Thoracic aorta (tissue), 2 donors: ENCODE measurements around the gene ABHD3. TPM values are rescaled to one million over a fixed set of nuclear protein-coding genes. Genes with fewer than 3 reads are reported as not detected.

Source experiments
- ATAC-seq: fragments of 150-250 bp; one replicate; pipeline ENCODE4 v1.8.0; 2017; ENCODE audit warnings: low read depth; ENCODE audit not compliant: insufficient number of reproducible peaks, low FRiP score
- DNase-seq: peaks from one replicate; pipeline ENCODE4 v3.0.0-alpha.2; 2020; ENCODE audit warnings: low spot score
- H3K27ac ChIP-seq, 2 donors: fragments of 200-600 bp; sonication (generic); 1 replicate in 1 of 2; 2 replicates in 1 of 2; pipeline ENCODE4 v1.5.1; 2016; ENCODE audit warnings: mild to moderate bottlenecking in 2 of 2, moderate library complexity in 2 of 2
- H3K27me3 ChIP-seq: fragments of 200-600 bp; sonication (generic); replicated peaks from 2 replicates; pipeline ENCODE4 v1.6.0; 2016; ENCODE audit warnings: mild to moderate bottlenecking; ENCODE audit not compliant: insufficient read depth
- H3K36me3 ChIP-seq: fragments of 200-600 bp; sonication (generic); one replicate; pipeline ENCODE4 v1.5.1; 2016
- H3K4me1 ChIP-seq, 2 donors: fragments of 200-600 bp; sonication (generic); 1 replicate in 1 of 2; 2 replicates in 1 of 2; pipeline versions ENCODE4 v1.5.1 to v1.6.0; 2016; ENCODE audit warnings: low read depth in 2 of 2, mild to moderate bottlenecking in 1 of 2; ENCODE audit not compliant: control insufficient read depth in 1 of 2
- H3K4me3 ChIP-seq: fragments of 200-600 bp; sonication (generic); 2 replicates; pipeline ENCODE4 v1.5.1; 2016; ENCODE audit warnings: mild to moderate bottlenecking
- H3K9me3 ChIP-seq: fragments of 200-600 bp; sonication (generic); 2 replicates; pipeline ENCODE4 v1.5.1; 2016
- total RNA-seq, 2 donors: library from RNA; depleted of rRNA; stranded (reverse); fragments of >200 nt; gene quantifications; one replicate each; pipeline versions ENCODE4 v1.1.0 to v1.2.3, GENCODE V29; 2016
- TF ChIP-seq, protein P1 (sequence below): fragments of 200-600 bp; sonication (generic); IDR thresholded peaks from one replicate; pipeline ENCODE4 v1.5.1; 2019; ENCODE audit warnings: antibody characterized with exemption

The ABHD3 gene
- total RNA-seq, 2 donors from 2014 or later: 8.5 to 14.4 TPM

DNA sequence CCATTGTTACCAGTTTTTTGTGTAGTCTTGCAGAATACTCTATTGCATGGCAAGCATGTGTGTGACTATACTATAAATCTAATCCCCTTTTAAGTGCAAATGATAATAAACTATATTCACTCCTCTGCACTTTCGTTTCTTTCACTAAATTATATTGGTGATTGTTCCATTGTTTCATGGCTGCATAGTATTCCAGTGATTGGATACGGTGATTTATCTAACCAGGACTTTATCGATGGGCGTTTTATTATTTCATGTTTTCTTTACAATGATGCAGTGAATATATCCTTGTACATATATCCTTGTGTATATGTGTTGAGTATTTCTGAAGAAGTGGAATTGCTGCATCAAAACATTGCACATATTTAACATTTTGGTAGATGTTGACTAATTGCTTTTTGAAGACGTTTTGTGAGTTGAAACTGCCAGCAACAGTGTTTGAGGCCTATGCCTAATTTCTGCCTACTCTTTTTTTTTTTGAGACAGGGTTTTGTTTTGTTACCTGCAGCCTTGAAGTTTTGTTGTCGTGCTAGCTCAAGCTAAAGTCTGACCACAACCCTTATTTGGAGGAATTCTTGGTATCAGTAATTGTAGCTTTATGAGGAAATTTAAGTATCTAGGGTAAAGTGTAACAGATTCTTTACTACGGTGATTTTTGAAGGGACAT is 38.7 kb upstream of the ABHD3 start:
- DNase-seq: no peak
- Histone ChIP-seq H3K36me3 (no peaks in the 10 kb centered on the region), H3K4me3 (peak overlapping the region; percentile 89), H3K9me3 (no peaks in the 10 kb centered on the region), H3K27me3 (no peaks in the 10 kb centered on the region), H3K4me1 (peaks cover 24 to 46% of the 10 kb centered on the region in 2 donors), H3K27ac (no peak overlapping the region)
- no peak for ATAC-seq
- TF ChIP-seq, protein P1, sequence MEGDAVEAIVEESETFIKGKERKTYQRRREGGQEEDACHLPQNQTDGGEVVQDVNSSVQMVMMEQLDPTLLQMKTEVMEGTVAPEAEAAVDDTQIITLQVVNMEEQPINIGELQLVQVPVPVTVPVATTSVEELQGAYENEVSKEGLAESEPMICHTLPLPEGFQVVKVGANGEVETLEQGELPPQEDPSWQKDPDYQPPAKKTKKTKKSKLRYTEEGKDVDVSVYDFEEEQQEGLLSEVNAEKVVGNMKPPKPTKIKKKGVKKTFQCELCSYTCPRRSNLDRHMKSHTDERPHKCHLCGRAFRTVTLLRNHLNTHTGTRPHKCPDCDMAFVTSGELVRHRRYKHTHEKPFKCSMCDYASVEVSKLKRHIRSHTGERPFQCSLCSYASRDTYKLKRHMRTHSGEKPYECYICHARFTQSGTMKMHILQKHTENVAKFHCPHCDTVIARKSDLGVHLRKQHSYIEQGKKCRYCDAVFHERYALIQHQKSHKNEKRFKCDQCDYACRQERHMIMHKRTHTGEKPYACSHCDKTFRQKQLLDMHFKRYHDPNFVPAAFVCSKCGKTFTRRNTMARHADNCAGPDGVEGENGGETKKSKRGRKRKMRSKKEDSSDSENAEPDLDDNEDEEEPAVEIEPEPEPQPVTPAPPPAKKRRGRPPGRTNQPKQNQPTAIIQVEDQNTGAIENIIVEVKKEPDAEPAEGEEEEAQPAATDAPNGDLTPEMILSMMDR: no peak

DNA sequence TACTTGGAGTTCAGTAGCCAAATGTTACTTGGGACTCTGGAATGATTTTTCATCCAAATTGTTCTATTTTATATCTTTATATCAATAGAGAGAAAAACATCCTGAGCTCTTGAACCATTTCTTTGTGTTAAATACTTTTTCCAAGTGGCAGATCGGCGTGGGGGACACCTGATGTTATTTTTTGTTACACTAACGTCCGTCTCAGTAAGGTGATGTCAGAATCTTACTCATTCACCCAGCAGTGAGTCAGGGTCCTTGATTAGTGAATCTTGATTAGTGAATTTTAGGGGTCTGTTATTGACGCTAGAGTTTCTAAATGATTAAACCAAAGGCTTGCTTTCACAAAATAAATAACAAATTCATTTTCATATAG is 37.7 kb upstream of the ABHD3 start:
- H3K27me3 ChIP-seq: no peaks in the 10 kb centered on the region
- ATAC-seq: no peak
- no peaks in the 10 kb centered on the region for H3K9me3 ChIP-seq
- no peaks in the 10 kb centered on the region for H3K36me3 ChIP-seq
- H3K27ac ChIP-seq: peak overlapping the region in 1 of 2 donors; percentile 99
- TF ChIP-seq, protein P1: no peak
- H3K4me1 ChIP-seq: peaks cover 19 to 38% of the 10 kb centered on the region in 2 donors
- H3K4me3 ChIP-seq: peak overlapping the region; percentile 89
- no peak for DNase-seq

DNA sequence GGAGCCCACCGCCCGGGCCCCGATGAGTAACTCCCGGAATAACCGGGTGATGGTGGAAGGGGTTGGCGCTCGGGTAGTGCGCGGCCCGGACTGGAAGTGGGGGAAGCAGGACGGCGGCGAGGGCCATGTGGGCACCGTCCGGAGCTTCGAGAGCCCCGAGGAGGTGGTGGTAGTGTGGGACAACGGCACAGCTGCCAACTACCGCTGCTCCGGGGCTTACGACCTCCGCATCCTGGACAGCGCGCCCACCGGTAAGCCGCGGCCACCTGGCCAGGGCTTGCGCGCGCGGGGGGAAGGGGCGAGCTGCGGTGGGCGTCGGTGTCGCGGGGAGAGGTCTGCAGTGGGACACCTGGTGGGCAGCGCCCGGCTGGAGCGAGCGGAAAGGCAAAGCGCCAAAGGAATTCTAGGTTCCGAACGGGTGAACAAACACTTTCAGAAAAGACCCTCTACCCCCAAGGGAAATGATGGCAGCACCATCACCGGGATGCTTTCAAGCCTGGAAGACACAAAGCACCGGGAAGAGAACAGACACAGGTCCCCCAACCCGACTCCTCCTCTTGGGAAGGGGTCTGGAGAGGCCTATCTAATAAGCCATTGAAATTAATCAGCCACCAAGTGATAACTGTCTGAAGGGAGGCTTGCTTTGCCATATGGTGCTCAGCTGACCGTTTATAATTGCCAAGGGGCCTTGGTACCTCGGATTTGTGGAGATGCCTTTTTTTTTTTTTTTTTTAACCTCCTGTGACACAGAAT is 37.2 kb upstream of the ABHD3 start:
- H3K4me3 ChIP-seq: peak overlapping the region; percentile 89
- H3K4me1 ChIP-seq: peaks cover 14 to 33% of the 10 kb centered on the region in 2 donors
- H3K27ac ChIP-seq: peak overlapping the region; percentile 97 to 99
- no peaks in the 10 kb centered on the region for H3K36me3 ChIP-seq
- TF ChIP-seq, protein P1: no peak
- DNase-seq (no peak), ATAC-seq (no peak)
- H3K27me3 ChIP-seq: no peaks in the 10 kb centered on the region
- H3K9me3 ChIP-seq: no peaks in the 10 kb centered on the region

DNA sequence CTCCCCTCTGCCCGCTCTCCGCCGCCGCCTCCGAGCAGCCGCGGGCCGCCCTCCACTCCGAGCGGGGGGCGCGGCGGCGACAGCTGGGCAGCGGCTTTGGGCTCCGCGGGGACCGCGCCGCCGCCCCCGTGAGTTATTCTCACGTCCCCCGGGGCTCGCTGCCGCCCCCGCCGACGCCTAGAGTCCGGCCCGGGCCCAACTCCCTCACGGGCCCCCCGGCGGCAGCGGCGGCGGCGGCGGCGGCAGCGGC is 36.7 kb upstream of the ABHD3 start:
- peak overlapping the region; percentile 89 for H3K4me3 ChIP-seq
- ATAC-seq (no peak), DNase-seq (no peak)
- TF ChIP-seq, protein P1: no peak
- peak overlapping the region; percentile 97 to 99 for H3K27ac ChIP-seq
- H3K27me3 ChIP-seq: no peaks in the 10 kb centered on the region
- peaks cover 13 to 28% of the 10 kb centered on the region in 2 donors for H3K4me1 ChIP-seq
- H3K36me3 ChIP-seq: no peaks in the 10 kb centered on the region
- no peaks in the 10 kb centered on the region for H3K9me3 ChIP-seq

DNA sequence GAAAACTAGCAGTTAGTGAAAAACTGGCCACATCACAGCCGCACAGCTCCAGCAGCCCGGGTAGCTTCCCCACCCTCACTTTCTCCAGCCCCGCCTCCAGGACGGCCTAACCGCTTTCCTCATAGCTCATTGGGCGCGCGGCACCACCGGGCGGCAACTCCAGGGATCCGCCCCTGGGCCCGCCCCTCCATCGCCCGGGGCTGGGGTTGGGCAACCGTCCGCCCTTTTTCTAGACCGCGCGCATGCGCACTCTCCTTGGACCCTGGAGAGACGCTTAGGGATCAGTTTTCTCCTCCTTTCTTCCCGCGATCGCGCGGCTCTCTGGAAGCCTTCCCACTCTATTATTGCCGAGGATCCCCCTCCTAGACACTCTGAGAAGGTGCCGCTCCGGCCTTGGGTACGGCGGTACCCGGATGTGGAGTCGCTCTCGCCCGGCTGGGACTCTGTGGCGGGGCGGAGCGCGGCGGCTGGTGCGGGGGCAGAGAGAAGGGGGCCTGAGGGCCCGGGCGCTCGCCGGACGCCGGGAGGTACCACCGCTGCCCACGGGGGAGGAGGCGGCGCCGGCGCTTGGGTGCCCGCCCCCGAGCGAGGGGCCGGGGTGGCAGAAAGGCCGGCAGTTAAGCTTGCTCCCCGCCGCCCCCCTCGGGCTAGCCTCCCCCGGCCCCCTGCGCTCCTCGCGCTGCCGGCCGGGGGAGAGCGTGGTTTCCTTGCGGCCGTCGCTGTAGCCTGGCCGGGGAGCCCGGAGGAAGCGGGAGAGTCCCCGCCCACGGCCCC is 36.2 kb upstream of the ABHD3 start, which contains the start of gene MIB1:
TSS of gene MIB1 (plus strand) at position 255 of the 774 bp plus-strand sequence. CDS start 792 bp downstream, outside the sequence.
- Histone ChIP-seq H3K27me3 (no peaks in the 10 kb centered on the region), H3K9me3 (no peaks in the 10 kb centered on the region), H3K4me3 (peak within 1 kb of the TSS; percentile 89), H3K36me3 (no peaks in the 10 kb centered on the region), H3K4me1 (peaks cover 13 to 23% of the 10 kb centered on the region in 2 donors), H3K27ac (peak within 1 kb of the TSS; percentile 97 to 99)
- peak; percentile 98 for ATAC-seq
- peak; percentile 92 for DNase-seq
- TF ChIP-seq, protein P1: no peak
